Esophagus squamous epithelium (tissue), 5 donors: ENCODE data around the gene DCDC2C. TPM values are rescaled to one million over a fixed set of nuclear protein-coding genes. Genes with fewer than 3 reads are reported as not detected.

Source experiments
- DNase-seq: peaks from one replicate; lab custom pipeline; 2025; lab: John Stamatoyannopoulos, UW
- H3K27ac ChIP-seq, 4 donors: fragments of 200-600 bp; sonication (generic); one replicate each; pipeline ENCODE4 v1.5.1; 2016 to 2019; ENCODE audit warnings: mild to moderate bottlenecking in 1 of 4
- H3K27me3 ChIP-seq, 4 donors: fragments of 200-600 bp; sonication (generic); 1 replicate in 3 of 4; 2 replicates in 1 of 4; pipeline versions ENCODE4 v1.5.1 to v1.6.0; 2017 to 2021; ENCODE audit warnings: antibody characterized with exemption in 1 of 4
- H3K36me3 ChIP-seq, 3 donors: fragments of 200-600 bp; sonication (generic); one replicate each; pipeline ENCODE4 v1.5.1; 2016 to 2019
- H3K4me1 ChIP-seq, 3 donors: fragments of 200-600 bp; sonication (generic); one replicate each; pipeline ENCODE4 v1.5.1; 2017 to 2019
- H3K4me3 ChIP-seq, 4 donors: fragments of 200-600 bp; sonication (generic); 1 replicate in 3 of 4; 2 replicates in 1 of 4; pipeline ENCODE4 v1.5.1; 2016 to 2019; ENCODE audit warnings: mild to moderate bottlenecking in 2 of 4, moderate library complexity in 1 of 4
- H3K9me3 ChIP-seq, 3 donors: fragments of 200-600 bp; sonication (generic); one replicate each; pipeline ENCODE4 v1.5.1; 2016 to 2019
- CTCF ChIP-seq, 6 experiments: fragments of 450-650 bp in 4 of 6; fragments of 200-600 bp in 2 of 6; sonication (generic) in 2 of 6; IDR thresholded peaks; one replicate each; pipeline ENCODE4 v1.5.1; 2016 to 2019; ENCODE audit warnings: antibody characterized with exemption in 6 of 6, mild to moderate bottlenecking in 4 of 6, moderate library complexity in 4 of 6
- POLR2A ChIP-seq, 4 donors: fragments of 450-650 bp; IDR thresholded peaks; one replicate each; pipeline ENCODE4 v1.6.1; 2017; ENCODE audit warnings: antibody characterized with exemption in 4 of 4, mild to moderate bottlenecking in 4 of 4, moderate library complexity in 3 of 4
- WGBS, 2 donors: methylation state at CpG; one replicate each; pipeline ENCODE4 v1.1.5; 2018; 5-methylcytosine and 5-hydroxymethylcytosine counted together
- intact Hi-C: fragments of 100-400 bp; cut with DNase I; formaldehyde crosslinking; loops from one replicate; pipeline ENCODE4 v1.15.0; 2022
- total RNA-seq, 4 donors: library from RNA; depleted of rRNA; stranded (reverse); fragments of >200 nt; gene quantifications; one replicate each; pipeline ENCODE4 v1.1.0, GENCODE V29; 2016
- donor health status: DM: yes; HTN: yes; CAD: no.

The DCDC2C gene
- total RNA-seq, 4 donors from 2014 or later = not detected

GRCh38 chr2:3876221-3876620 lies 172.8 kb downstream of the DCDC2C start:
- WGBS, 2 donors = 59 to 64% methylated on average over 4 of the region's 4 CpGs
- no peaks in the 10 kb centered on the region for H3K9me3 ChIP-seq
- no peak for DNase-seq

GRCh38 chr2:3876685-3877084 lies 173.3 kb downstream of the DCDC2C start:
- Histone ChIP-seq H3K9me3 (no peaks in the 10 kb centered on the region), H3K27ac (no peak overlapping the region), H3K4me3 (no peak overlapping the region), H3K36me3 (no peaks in the 10 kb centered on the region), H3K27me3 (no peaks in the 10 kb centered on the region), H3K4me1 (no peaks in the 10 kb centered on the region)
- no peak for DNase-seq
- intact Hi-C loops = no loop called here
- 10 to 37% methylated on average over 1 to 3 of the region's 3 CpGs for WGBS, 2 donors
- TF ChIP-seq POLR2A (IDR thresholded peaks at IDR 0.05) (no peak), CTCF (IDR thresholded peaks at IDR 0.05) (no peak)

More at GRCh38 chr2:3876221-3876620, 172.8 kb downstream of the DCDC2C start:
- intact Hi-C loops = no loop called here
- H3K27ac ChIP-seq = no peak overlapping the region
- H3K4me3 ChIP-seq = no peak overlapping the region
- H3K27me3 ChIP-seq = no peaks in the 10 kb centered on the region
- TF ChIP-seq CTCF (IDR thresholded peaks at IDR 0.05) = no peak
- TF ChIP-seq POLR2A (IDR thresholded peaks at IDR 0.05) = no peak
- no peaks in the 10 kb centered on the region for H3K36me3 ChIP-seq
- H3K4me1 ChIP-seq = no peaks in the 10 kb centered on the region

GRCh38 chr2:3885629-3886628 lies 182.6 kb downstream of the DCDC2C start:
- H3K9me3 ChIP-seq = no peaks in the 10 kb centered on the region
- H3K36me3 ChIP-seq = no peaks in the 10 kb centered on the region
- H3K4me1 ChIP-seq = no peaks in the 10 kb centered on the region
- TF ChIP-seq CTCF (IDR thresholded peaks at IDR 0.05) (no peak), POLR2A (IDR thresholded peaks at IDR 0.05) (no peak)
- no peaks in the 10 kb centered on the region for H3K27me3 ChIP-seq
- DNase-seq = no peak
- 57 to 60% methylated on average over 24 of the region's 24 CpGs for WGBS, 2 donors
- H3K27ac ChIP-seq = no peak overlapping the region
- intact Hi-C loops = no loop called here
- no peak overlapping the region for H3K4me3 ChIP-seq

- Histone ChIP-seq H3K27ac (no peak overlapping the region), H3K27me3 (no peaks in the 10 kb centered on the region), H3K4me1 (no peaks in the 10 kb centered on the region), H3K4me3 (no peak overlapping the region), H3K9me3 (no peaks in the 10 kb centered on the region), H3K36me3 (no peaks in the 10 kb centered on the region)
- DNase-seq = no peak
- intact Hi-C loops = no loop called here
- TF ChIP-seq POLR2A (IDR thresholded peaks at IDR 0.05) (no peak), CTCF (IDR thresholded peaks at IDR 0.05) (no peak)
- WGBS, 2 donors = 86% methylated on average over 1 of the region's 2 CpGs; no CpG with 5 or more reads in 1 of the 2 donors
Measured at GRCh38 chr2:3895021-3895420, 191.6 kb downstream of the DCDC2C start.

Other genes starting within 250 kb of the DCDC2C start
- gene ADI1, start 184.0 kb upstream of the DCDC2C start, total RNA-seq = 10 to 100 TPM; 33.3 to 73.6 (median 54.9) TPM
- gene RNASEH1, start 145.2 kb upstream of the DCDC2C start, total RNA-seq = 10 to 100 TPM; 12.1 to 21.2 (median 19.0) TPM
- gene RPS7, start 128.3 kb upstream of the DCDC2C start, total RNA-seq = 1,000 to 10,000 TPM; 1,342 to 4,027 (median 3,705) TPM
- 1 to 10 TPM in 2 of 4 donors, under 1 TPM in 1, not detected in 1; 0.56 to 2.3 (median 1.0) TPM for gene COLEC11, start 108.5 kb upstream of the DCDC2C start, total RNA-seq
- gene ALLC, start 45.4 kb upstream of the DCDC2C start, total RNA-seq = not detected